Stimulated activated CD4-positive, alpha-beta T cell treated with anti-CD3 and anti-CD28 coated beads, TNF-alpha, amount 100 ng/mL, for 24 hours (primary cell): ENCODE data around the gene VPS35.

Experiments used
- DNase-seq, 3 experiments: peaks; one replicate each; pipeline ENCODE4 v3.0.0-alpha.2; 2020; ENCODE audit warnings: low read depth in 3 of 3

The VPS35 gene

DNA sequence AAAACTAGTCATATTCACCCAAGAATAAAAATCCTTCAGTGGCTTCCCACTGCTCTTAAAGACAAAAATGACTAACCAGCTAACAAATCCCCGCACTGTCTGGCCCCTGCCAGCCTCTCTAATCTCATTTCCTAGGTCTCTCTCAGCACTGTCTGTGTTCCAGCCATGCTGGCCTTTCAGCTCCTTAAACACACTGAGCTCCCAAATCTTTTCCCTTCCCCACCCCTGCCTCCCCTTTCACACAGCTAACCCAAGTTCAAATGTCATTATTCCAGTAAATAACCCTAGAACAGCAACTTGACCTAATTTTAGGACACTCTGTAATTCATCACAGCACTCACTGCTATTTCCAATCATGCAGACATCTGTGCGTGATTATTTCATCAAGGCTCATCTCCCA is 75.6 kb downstream of the VPS35 start:
- DNase-seq: no peak

DNA sequence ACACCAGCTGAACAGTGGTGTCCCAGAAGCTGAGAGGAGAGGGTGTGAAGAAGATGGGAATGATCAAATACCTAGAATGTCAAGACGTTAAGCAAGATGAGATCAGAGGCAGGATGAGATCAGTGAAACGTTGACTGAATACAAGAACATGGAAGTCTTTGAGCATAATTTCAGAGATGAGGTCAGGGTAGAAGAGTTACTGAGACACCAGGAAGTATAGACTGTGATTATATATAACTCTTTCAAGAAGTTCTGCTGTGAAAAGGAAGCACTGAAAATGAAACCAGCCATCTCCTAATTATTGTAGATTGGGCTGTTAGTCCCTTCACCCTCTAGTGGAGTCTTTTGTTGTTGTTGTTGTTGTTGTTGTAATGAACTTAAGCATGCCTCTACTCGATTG is 76.9 kb downstream of the VPS35 start:
- no peak for DNase-seq

- DNase-seq: no peak
Measured at GRCh38 chr16:46607529-46607928, 81.4 kb downstream of the VPS35 start.

DNA sequence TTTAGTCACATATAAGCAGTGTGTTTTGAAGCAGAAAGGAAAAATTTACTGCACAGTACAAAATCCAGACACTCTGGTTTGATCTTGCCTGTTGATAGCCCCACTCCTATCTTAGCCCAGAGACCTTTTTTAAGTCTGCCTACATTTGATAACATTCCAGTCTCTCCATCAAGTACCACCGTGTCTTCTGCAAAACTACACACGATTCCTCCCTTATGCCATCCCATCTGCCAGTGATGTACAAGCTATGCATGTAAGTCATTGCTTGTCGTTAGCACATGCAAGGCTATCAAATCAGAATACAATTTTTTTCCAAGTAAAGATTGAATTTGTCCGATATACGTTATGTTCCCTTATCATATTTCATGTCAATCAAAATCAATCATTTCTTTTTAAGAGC is 82.7 kb downstream of the VPS35 start:
- DNase-seq: no peak
